Gastroesophageal sphincter (tissue), 3 donors: Measurements from ENCODE around the gene DHX57.

Source experiments
- POLR2A ChIP-seq, 2 donors: fragments of 450-650 bp; IDR thresholded peaks; one replicate each; pipeline ENCODE4 v1.6.1; 2017; ENCODE audit warnings: antibody characterized with exemption in 2 of 2, mild to moderate bottlenecking in 2 of 2, moderate library complexity in 1 of 2
- TF ChIP-seq, protein P1 (sequence below), 4 experiments: fragments of 200-600 bp in 2 of 4; fragments of 450-650 bp in 2 of 4; sonication (generic) in 1 of 4; IDR thresholded peaks; one replicate each; pipeline ENCODE4 v1.5.1; 2017 to 2019; ENCODE audit warnings: antibody characterized with exemption in 4 of 4, mild to moderate bottlenecking in 2 of 4, moderate library complexity in 2 of 4

- TF ChIP-seq, protein P1, sequence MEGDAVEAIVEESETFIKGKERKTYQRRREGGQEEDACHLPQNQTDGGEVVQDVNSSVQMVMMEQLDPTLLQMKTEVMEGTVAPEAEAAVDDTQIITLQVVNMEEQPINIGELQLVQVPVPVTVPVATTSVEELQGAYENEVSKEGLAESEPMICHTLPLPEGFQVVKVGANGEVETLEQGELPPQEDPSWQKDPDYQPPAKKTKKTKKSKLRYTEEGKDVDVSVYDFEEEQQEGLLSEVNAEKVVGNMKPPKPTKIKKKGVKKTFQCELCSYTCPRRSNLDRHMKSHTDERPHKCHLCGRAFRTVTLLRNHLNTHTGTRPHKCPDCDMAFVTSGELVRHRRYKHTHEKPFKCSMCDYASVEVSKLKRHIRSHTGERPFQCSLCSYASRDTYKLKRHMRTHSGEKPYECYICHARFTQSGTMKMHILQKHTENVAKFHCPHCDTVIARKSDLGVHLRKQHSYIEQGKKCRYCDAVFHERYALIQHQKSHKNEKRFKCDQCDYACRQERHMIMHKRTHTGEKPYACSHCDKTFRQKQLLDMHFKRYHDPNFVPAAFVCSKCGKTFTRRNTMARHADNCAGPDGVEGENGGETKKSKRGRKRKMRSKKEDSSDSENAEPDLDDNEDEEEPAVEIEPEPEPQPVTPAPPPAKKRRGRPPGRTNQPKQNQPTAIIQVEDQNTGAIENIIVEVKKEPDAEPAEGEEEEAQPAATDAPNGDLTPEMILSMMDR (IDR thresholded peaks at IDR 0.05): no peak
- TF ChIP-seq POLR2A (IDR thresholded peaks at IDR 0.05): no peak
These were observed 127.9 kb downstream of the DHX57 start for GRCh38 chr2:38747819-38748218.
